Activated CD4-positive, alpha-beta T cell treated with anti-CD3 and anti-CD28 coated beads, Interleukin-2, Interleukin-6, amounts not matched to agents 100 ng/mL and 50 ng/mL, durations not matched to agents 16 hours and 8 hours (primary cell): ENCODE data around the gene BRCA1.
"Not testable (repeated sequence)": the region's sequence is repeated elsewhere in the genome, so short reads cannot be mapped to it uniquely, and the experiment has no call there.

ENCODE experiments used
- DNase-seq: peaks from one replicate; pipeline ENCODE4 v3.0.0-alpha.2; 2020

The BRCA1 gene

GRCh38 chr17:43133439-43133838, 8.3 kb upstream of the BRCA1 start:
- DNase-seq, result not testable (repeated sequence)

GRCh38 chr17:43132117-43132516, 7.0 kb upstream of the BRCA1 start:
- no peak for DNase-seq

GRCh38 chr17:43129671-43130010, 4.5 kb upstream of the BRCA1 start:
- DNase-seq, result no peak

- DNase-seq, result not testable (repeated sequence)
Measured at GRCh38 chr17:43127333-43127876, 2.2 kb upstream of the BRCA1 start.

GRCh38 chr17:43126911-43127290, 1.7 kb upstream of the BRCA1 start:
- DNase-seq, result no peak

GRCh38 chr17:43125967-43126910, 1.1 kb upstream of the BRCA1 start:
- DNase-seq, result no peak

GRCh38 chr17:43118679-43119615, 6.2 kb downstream of the BRCA1 start:
- no peak for DNase-seq

- DNase-seq, result no peak
Measured at GRCh38 chr17:43114151-43114552, 11.0 kb downstream of the BRCA1 start.

- no peak for DNase-seq
Measured at GRCh38 chr17:43106552-43106951, 18.6 kb downstream of the BRCA1 start.

GRCh38 chr17:43105146-43105545, 20.0 kb downstream of the BRCA1 start:
- DNase-seq, result no peak

- no peak for DNase-seq
Measured at GRCh38 chr17:43104665-43105064, 20.5 kb downstream of the BRCA1 start.

GRCh38 chr17:43095364-43095763, 29.8 kb downstream of the BRCA1 start:
- DNase-seq, result not testable (repeated sequence)

- DNase-seq, result no peak
Measured at GRCh38 chr17:43094129-43094835, 30.9 kb downstream of the BRCA1 start.

GRCh38 chr17:43092901-43093300, 32.3 kb downstream of the BRCA1 start:
- no peak for DNase-seq

GRCh38 chr17:43090022-43090421, 35.1 kb downstream of the BRCA1 start:
- DNase-seq, result no peak

- no peak for DNase-seq
Measured at GRCh38 chr17:43085474-43085873, 39.7 kb downstream of the BRCA1 start.

GRCh38 chr17:43079641-43080302, 45.4 kb downstream of the BRCA1 start:
- DNase-seq, result no peak

GRCh38 chr17:43074869-43075268, 50.3 kb downstream of the BRCA1 start:
- DNase-seq, result no peak

GRCh38 chr17:43070872-43071271, 54.3 kb downstream of the BRCA1 start:
- DNase-seq, result no peak

GRCh38 chr17:43070257-43070656, 54.9 kb downstream of the BRCA1 start:
- DNase-seq, result no peak

- no peak for DNase-seq
Measured at GRCh38 chr17:43069368-43069898, 55.7 kb downstream of the BRCA1 start.
